ACHN (cell line): ENCODE results near the gene PADI1.

ENCODE experiments used
- DNase-seq: peaks from one replicate; pipeline ENCODE4 v3.0.0-alpha.2; 2015
- in situ Hi-C: cut with HindIII; loops from 2 replicates; pipeline ENCODE4 v1.10.0; 2017; ENCODE audit warnings: low sequenced_read_pairs, low pct_ligation_motif_present, low pct_unique_long_range_greater_than_20kb

The PADI1 gene

DNA sequence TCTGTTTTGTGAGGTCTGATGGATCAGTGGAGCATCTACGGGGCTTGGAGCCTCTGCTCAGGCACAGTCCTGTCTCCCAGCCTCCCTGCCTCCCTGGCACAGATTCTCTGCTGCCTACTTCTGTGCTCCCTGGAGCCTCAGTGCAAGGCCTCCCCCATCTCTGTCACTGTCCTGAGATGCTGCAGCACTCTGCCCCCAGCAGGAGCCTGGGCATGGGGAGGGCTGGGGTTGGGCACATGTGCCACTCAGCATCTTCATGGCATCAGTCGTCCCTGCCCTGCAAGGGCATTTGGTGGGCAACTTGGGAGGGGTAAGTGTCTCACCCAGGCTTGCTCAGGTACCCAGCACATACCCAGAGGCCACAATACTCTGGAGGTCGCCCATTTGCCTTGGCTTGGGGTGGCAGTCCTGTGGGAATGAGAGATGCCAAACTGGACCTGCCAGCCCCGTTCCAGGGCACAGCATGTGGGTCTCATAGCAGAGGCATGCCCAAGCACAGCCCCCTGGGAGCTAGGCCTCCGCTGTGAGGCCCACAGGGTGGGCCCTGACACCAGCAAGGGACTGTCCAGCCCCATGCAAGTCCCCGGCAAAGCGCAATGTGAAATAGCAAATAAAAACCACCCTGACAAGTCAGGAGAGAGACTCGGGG lies 72.7 kb downstream of the PADI1 start:
- no peak for DNase-seq
- in situ Hi-C loops: no loop called here

DNA sequence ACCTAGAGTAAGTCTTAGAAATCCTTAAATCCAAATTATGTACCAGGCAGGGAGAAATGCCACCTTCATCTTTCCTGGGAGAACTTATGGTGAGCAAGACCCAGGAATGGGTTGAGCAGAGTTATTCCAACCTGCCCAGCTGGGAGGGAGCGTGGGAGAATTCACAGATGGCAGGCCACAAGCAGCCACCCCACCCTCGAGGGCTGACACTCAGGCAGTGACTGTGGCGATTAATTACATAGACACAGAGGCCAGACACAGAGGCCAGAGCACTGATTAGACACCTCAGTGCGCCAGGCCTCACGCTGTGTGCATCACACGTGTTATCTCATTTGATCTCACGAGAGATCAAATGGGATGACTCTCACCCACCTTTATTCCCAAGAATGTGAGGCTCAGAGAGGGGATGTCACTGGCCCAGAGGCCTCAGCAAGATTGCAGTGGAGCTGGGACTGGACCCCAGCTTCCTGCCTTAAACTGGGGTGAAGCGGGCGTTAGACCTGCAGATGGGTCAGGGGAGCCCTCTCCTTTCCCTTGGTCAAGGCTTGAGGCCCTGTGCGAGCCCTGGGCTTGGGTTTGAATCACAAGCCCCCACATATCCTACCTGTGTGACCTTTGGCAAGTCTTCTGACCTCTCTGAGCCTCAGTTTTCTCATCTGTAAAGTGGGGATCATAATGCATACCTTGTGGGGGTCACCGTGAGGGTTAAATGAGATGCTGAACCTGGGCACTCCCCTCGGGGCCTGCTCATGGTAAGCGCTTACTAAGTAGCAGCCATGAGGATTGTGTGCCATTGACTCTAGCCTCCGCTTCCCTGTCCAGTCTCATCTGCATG lies 74.3 kb downstream of the PADI1 start:
- in situ Hi-C loops: no loop called here
- DNase-seq: no peak

DNA sequence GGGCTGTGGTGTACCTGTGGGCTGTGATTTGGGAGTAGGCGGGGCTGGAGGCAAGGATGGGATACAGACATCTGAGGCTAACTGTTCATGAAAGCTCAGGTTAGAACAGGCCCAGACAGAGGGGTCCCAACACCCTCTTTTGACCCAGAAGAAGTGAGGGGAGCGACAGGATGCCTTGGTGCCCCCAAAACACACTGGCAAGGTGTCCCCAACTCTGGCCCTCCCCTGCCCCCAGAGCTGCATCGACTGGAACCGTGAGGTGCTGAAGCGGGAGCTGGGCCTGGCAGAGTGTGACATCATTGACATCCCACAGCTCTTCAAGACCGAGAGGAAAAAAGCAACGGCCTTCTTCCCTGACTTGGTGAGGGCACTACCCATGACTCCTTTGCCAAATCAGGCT lies 75.5 kb downstream of the PADI1 start:
- in situ Hi-C loops: no loop called here
- DNase-seq: no peak

DNA sequence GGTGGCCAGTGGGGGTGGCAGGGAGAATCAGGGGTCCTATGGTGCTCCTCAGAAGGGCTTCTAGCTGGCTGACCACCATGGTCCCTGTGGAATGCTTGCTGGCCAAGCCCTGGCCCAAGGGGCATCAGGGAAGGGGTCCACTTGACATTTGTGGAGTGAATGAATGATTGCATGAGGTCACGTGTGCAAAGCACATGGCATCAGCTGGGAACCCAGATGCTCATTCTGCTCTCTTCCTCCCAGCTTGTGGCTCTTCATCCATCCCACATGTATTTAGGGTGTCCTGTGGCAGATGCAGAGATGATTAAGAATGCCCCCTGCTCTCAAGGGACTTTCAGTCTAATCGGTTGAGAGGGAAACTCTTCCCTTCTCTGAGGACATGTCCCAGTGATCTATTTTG lies 76.0 kb downstream of the PADI1 start:
- in situ Hi-C loops: no loop called here
- no peak for DNase-seq

DNA sequence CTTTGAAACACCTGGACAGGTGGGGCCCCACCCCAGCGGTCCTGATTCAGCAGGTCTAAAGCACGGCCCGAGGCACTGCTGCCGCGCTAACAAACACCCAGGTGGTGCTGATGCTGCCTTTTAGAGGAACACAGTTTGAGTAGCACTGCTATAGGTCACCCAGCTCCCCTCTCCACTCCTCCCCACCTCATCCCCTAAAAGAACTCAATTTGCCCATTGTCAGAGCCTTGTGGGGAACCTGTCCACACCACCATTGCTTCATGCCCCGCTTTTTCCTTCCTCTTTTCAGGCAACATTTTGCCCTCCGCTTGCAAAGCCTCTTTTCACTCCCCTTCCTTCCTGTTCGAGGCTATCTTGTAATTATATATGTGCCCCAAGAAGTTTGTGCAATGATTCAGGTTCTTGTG lies 76.8 kb downstream of the PADI1 start:
- no peak for DNase-seq
- in situ Hi-C loops: no loop called here

DNA sequence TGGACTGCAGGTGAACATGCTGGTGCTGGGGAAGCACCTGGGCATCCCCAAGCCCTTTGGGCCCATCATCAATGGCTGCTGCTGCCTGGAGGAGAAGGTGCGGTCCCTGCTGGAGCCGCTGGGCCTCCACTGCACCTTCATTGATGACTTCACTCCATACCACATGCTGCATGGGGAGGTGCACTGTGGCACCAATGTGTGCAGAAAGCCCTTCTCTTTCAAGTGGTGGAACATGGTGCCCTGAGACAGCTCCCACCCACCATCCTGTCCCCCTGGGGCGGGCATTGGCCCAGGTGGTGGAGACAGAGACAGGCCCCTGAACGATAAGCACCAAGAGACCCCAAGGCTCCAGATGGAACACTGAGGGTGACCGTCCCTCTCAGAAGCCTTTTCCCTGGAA lies 77.9 kb downstream of the PADI1 start:
- no peak for DNase-seq
- in situ Hi-C loops: no loop called here

DNA sequence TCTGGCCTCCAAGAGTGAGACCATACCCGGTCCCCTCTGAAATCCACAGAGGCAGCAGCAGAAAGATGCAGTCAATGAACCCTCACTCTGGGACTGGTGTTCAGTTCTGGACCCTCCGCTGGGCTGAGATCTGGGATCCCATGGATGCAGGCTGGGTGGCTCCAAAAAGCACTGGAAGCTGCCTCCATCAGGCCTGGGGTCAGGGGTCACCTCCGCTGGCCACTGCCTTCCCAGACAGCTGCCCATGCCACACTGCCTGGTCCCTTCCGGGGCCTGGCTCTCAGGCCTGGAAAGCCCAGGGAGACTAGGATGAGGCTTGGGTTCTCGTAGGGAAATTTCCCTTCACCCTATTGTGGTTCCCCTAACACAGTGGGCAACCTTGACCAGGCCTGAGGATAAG lies 81.7 kb downstream of the PADI1 start:
- in situ Hi-C loops: no loop called here
- no peak for DNase-seq

DNA sequence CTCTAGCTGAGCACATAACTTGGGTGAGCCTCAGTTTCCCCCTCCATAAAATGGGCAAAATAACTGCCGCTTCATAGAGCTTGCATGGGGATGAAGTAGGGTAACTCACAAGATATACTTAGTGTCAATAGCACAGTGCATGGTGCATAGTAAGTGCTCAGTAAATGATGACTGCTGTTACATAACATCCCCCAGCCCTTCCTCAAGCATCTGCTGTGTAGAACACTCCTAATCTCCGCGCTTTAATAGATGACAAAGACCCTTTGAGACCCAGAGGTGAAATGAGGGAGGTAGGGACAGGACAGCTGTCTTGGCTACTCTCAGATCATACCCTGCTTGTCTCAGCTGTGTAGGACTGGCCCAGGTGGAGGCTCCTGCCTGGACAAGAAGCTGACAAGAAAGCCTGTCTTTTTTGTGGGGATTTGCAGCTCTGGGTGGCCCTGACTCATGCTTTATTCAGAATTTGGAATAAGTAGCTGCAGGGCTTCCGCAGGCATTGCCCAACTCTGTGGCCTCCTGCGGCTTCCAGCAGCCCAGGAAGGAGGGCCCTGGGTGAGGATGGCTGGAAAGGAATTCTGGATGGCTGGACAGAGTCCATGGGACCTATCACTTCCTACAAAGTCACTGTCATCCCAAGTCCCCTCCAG lies 82.3 kb downstream of the PADI1 start:
- in situ Hi-C loops: no loop called here
- peak; percentile 72 for DNase-seq

DNA sequence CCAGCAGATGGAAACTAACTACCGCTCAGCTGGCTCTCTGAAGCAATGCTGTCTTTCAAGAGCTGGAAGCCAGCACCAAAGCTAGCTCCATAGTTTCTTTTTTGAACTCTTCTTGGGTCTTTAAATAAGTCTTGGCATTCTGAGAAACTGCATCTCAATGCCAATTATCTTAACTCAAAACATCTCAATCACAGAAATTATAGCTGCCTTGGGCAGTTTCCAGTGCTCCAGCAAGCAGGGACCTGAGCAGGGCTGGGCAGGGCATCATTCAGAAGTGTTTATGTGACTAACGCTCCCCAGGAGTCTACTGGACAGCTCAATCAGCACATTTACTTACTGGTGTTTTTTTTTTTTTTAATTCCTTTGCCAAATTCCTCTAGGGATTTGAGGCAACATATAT lies 84.8 kb downstream of the PADI1 start:
- in situ Hi-C loops: no loop called here
- DNase-seq: no peak

DNA sequence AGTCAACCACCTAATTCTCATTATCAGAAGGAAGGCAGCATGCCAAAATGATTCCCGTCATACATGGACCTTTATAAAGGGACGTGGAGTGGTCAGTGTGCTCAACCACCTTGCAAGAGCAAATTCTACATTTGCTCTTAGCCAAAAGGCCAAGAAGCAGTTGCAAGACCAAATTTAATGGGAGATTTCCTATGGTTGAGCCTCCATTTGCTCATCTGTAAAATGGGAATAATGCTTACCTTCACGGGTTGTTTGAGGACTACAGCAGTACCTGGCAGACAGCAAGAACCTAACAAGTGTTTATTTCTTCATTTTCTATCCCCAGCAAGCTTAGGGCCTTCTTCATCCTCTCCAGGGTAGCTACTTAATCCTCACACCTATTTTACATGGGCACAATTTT lies 85.6 kb downstream of the PADI1 start:
- in situ Hi-C loops: no loop called here
- no peak for DNase-seq

DNA sequence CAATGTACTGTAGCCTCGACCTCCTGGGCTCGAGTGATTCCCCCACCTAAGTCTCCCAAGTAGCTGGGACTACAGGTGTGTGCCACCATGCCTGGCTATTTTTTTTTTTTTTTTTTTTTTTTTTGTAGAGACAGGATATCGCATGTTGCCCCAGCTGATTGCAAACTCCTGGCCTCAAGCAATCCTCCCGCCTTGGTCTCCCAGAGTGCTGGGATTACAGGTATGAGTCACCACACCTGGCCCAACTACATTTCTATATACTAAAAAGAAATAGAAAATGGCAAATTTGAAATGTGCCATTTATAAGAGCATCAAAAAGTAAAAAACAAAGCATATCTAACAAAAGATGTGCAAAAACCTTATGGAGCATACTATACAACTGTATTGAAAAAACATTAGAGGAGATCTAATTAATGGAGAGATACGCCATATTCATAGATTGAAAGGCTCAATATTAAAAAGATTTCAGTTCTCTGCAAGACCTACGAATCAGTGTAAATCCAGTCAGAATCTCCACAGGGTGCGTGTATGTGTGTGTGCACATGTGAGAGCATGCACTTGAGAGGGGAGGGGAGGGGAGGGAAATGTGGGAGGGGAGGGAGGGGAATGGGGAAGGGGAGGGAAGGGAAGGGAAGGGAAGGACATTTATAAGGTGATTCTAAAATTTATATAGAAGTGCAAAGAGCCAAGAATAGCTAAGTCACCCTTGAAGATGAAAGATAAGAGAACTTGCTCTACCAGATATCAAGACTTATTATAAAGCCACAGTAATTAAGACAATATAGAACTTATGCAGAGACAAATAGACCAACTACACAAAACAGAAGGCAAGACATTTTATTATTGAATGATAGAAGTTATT lies 87.6 kb downstream of the PADI1 start:
- in situ Hi-C loops: no loop called here
- no peak for DNase-seq

DNA sequence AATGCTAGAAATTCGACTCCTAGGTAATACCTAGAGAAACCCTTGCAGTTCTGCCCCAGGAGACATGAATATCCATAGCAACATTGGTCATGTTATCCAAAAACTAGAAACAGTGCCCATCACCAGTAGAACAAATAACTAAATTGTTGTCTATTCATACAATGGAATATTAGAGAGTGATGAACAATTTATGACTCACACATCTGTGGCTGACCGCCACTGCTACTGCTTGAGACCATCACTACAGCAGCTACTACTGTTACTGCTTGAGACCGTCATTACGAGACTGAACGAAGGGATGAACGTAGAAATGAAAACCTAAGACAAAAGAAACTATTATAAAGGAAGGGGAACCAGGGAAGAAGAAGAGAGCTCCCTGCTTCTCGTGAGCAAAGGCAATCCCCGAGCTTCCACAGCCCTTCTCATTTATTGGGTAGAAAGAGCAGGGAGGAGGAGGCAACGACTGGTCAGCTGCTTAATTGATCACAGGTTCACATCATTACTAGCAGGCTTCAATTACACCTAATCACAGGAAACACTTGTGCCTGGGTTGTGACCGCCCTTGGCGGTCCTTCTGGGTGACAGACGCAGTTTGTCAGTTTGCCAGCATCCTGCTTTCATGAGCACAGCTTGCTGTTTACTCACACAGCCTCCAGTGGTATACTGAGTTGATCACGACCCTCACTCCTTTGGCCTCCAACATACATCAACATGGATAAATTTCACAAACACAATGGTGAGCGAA lies 88.9 kb downstream of the PADI1 start:
- no peak for DNase-seq
- in situ Hi-C loops: no loop called here

DNA sequence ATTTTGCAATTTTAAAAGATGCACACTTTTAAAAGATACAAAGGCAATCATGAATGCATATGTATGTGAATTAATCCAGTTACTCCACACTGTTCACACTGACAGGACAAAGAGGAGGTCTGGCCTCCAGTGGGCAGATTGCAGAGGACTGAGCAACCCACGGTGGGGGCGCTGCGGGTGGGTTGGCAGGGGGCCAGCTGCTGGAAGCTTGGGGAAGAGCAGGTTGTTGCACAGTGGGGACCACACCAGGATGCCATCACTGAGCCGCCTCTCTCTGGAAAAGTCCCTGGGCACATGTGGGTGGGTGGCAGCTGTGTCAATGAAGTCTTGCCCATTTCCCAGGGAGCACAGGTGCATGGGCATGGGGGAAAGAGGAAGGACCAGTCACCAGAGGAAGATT lies 90.4 kb downstream of the PADI1 start:
- no peak for DNase-seq
- in situ Hi-C loops: no loop called here
